HCT116 (cell line): ENCODE measurements around the gene KCNA2. TPM values are rescaled to one million over a fixed set of nuclear protein-coding genes. Genes with fewer than 3 reads are reported as not detected.

ENCODE experiments used
- ATAC-seq: fragments of 200-7000 bp; cut with Tn5 transposase; 2 replicates; pipeline ENCODE4 v1.9.1; 2020; ENCODE audit warnings: mild to moderate bottlenecking, moderate library complexity
- BruUV-seq: library from RNA; stranded (reverse); fragments of 400-500 nt; replicated peaks from 2 replicates; lab custom pipeline; 2021; lab: Mats Ljungman, UMichigan
- CTCF ChIA-PET: fragments of 300-600 bp; sonication (Branson Sonifier 250); formaldehyde crosslinking; loops from one replicate; lab custom pipeline; 2021; ENCODE audit warnings: antibody characterized with exemption; lab: Charles Lee
- POLR2A ChIA-PET: fragments of 300-600, 350-600 bp; sonication (Branson Sonifier 250); formaldehyde crosslinking; loops from one replicate; lab custom pipeline; 2021; ENCODE audit warnings: antibody characterized with exemption; lab: Charles Lee
- RAD21 ChIA-PET, 2 experiments: fragments of 300-600 bp; sonication (Branson Sonifier 250); formaldehyde crosslinking; loops; one replicate each; lab custom pipeline; 2023; ENCODE audit warnings: low total read pairs in 2 of 2; ENCODE audit not compliant: uncharacterized antibody in 2 of 2, unreplicated experiment in 2 of 2, low non-redundant PET in 1 of 2; lab: Charles Lee
- DNase-seq: peaks from one replicate; pipeline ENCODE4 v3.0.0-alpha.2; 2010; ENCODE audit warnings: low read depth, low spot score
- H2AFZ ChIP-seq: fragments of 200-600 bp; shearing (Covaris generic), sonication (generic); 2 replicates; pipeline ENCODE4 v1.6.1; 2017; ENCODE audit warnings: low read depth, mixed run types, mixed read lengths, antibody characterized with exemption, low read length; ENCODE audit not compliant: poor library complexity, severe bottlenecking
- H3K27ac ChIP-seq: 2 replicates; pipeline ENCODE4 v1.5.1; 2012; ENCODE audit warnings: low read depth, low read length
- H3K27me3 ChIP-seq: fragments of 200-600 bp; sonication (generic); 2 replicates; pipeline ENCODE4 v1.6.1; 2016; ENCODE audit warnings: mixed run types, low read length, mixed read lengths; ENCODE audit not compliant: insufficient read depth
- H3K36me3 ChIP-seq, 2 experiments: fragments of 200-500 bp in 1 of 2; fragments of 200-600 bp in 1 of 2; sonication (Bioruptor generic) in 1 of 2; sonication (generic) in 1 of 2; 2 replicates each; pipeline versions ENCODE4 v1.5.1 to v1.6.1; 2014 to 2016; ENCODE audit warnings: low read length in 2 of 2, inconsistent platforms in 1 of 2, mixed read lengths in 1 of 2, mixed run types in 1 of 2; ENCODE audit not compliant: insufficient read depth in 2 of 2, control insufficient read depth in 1 of 2
- H3K4me1 ChIP-seq, 2 experiments: fragments of 200-600 bp in 1 of 2; sonication (generic) in 1 of 2; 2 replicates each; pipeline versions ENCODE4 v1.5.1 to v1.6.1; 2012 to 2017; ENCODE audit warnings: low read length in 2 of 2, inconsistent platforms in 1 of 2, mild to moderate bottlenecking in 1 of 2, mixed read lengths in 1 of 2, mixed run types in 1 of 2, moderate library complexity in 1 of 2; ENCODE audit not compliant: insufficient read depth in 2 of 2, control insufficient read depth in 1 of 2
- H3K4me2 ChIP-seq: fragments of 200-600 bp; sonication (generic); 2 replicates; pipeline ENCODE4 v1.6.1; 2017; ENCODE audit warnings: mixed run types, low read length, mixed read lengths
- H3K4me3 ChIP-seq, 2 experiments: fragments of 200-600 bp in 1 of 2; sonication (generic) in 1 of 2; replicated peaks in 1 of 2; 2 replicates each; pipeline ENCODE4 v1.5.1; 2011 to 2016; ENCODE audit warnings: low read length in 2 of 2, control low read depth in 1 of 2, low read depth in 1 of 2, mild to moderate bottlenecking in 1 of 2, mixed read lengths in 1 of 2, mixed run types in 1 of 2
- H3K79me2 ChIP-seq: fragments of 200-600 bp; sonication (generic); 2 replicates; pipeline ENCODE4 v1.6.1; 2017; ENCODE audit warnings: mild to moderate bottlenecking, mixed run types, low read length, moderate library complexity, mixed read lengths; ENCODE audit not compliant: insufficient read depth
- H3K9ac ChIP-seq: fragments of 200-600 bp; sonication (generic); 2 replicates; pipeline ENCODE4 v1.6.1; 2016; ENCODE audit warnings: low read length, mixed read lengths
- H3K9me2 ChIP-seq: fragments of 200-600 bp; sonication (generic), shearing (Covaris generic); 2 replicates; pipeline ENCODE4 v1.6.1; 2017; ENCODE audit warnings: mixed run types, mild to moderate bottlenecking, moderate library complexity; ENCODE audit not compliant: insufficient read depth
- H3K9me3 ChIP-seq, 2 experiments: fragments of 200-500 bp in 1 of 2; fragments of 200-600 bp in 1 of 2; sonication (Bioruptor generic) in 1 of 2; sonication (generic) in 1 of 2; 2 replicates each; pipeline ENCODE4 v1.6.1; 2014 to 2017; ENCODE audit warnings: low read length in 2 of 2, mixed read lengths in 2 of 2, inconsistent platforms in 1 of 2, low read depth in 1 of 2, mild to moderate bottlenecking in 1 of 2, mixed run types in 1 of 2, moderate library complexity in 1 of 2; ENCODE audit not compliant: control insufficient read depth in 1 of 2, insufficient read depth in 1 of 2
- H4K20me1 ChIP-seq: fragments of 200-600 bp; sonication (generic), shearing (Covaris generic); 2 replicates; pipeline ENCODE4 v1.6.1; 2017; ENCODE audit warnings: mixed run types, mild to moderate bottlenecking, moderate library complexity; ENCODE audit not compliant: insufficient read depth
- CEBPB ChIP-seq: IDR thresholded peaks from 2 replicates; pipeline ENCODE4 v1.6.1; 2012; ENCODE audit warnings: low read depth
- EZH2phosphoT487 ChIP-seq: fragments of 200-600 bp; IDR thresholded peaks from 2 replicates; pipeline ENCODE4 v1.6.1; 2018; ENCODE audit warnings: antibody characterized with exemption, borderline replicate concordance
- FOSL1 ChIP-seq: IDR thresholded peaks from 2 replicates; pipeline ENCODE4 v1.6.1; 2012; ENCODE audit warnings: low read depth
- SIN3A ChIP-seq: IDR thresholded peaks from 2 replicates; pipeline ENCODE4 v1.6.1; 2012; ENCODE audit warnings: low read depth
- SP1 ChIP-seq: IDR thresholded peaks from 2 replicates; pipeline ENCODE4 v1.6.1; 2012; ENCODE audit warnings: low read depth
- SRF ChIP-seq: IDR thresholded peaks from 2 replicates; pipeline ENCODE4 v1.6.1; 2012; ENCODE audit warnings: low read depth
- TCF7L2 ChIP-seq: IDR thresholded peaks from 2 replicates; pipeline ENCODE4 v1.7.0; 2011; ENCODE audit warnings: borderline replicate concordance, inconsistent platforms; ENCODE audit not compliant: insufficient read depth, insufficient read length; ENCODE audit errors: extremely low read depth
- ZBTB33 ChIP-seq: IDR thresholded peaks from 2 replicates; pipeline ENCODE4 v1.6.1; 2011; ENCODE audit warnings: mild to moderate bottlenecking, low read length, moderate library complexity; ENCODE audit not compliant: insufficient replicate concordance; ENCODE audit errors: extremely low read depth
- ZFX ChIP-seq: fragments of 450-650 bp; IDR thresholded peaks from 2 replicates; pipeline ENCODE4 v1.6.1; 2017
- intact Hi-C: fragments of 100-400 bp; cut with micrococcal nuclease; formaldehyde crosslinking; loops from 2 replicates; pipeline ENCODE4 v1.10.0; 2022
- total RNA-seq: library from RNA; stranded (reverse); gene quantifications from one replicate; pipeline ENCODE4 v1.2.1, GENCODE V29; 2021; ENCODE audit not compliant: unreplicated experiment
- TF ChIP-seq, protein P1 (sequence below): IDR thresholded peaks from 2 replicates; pipeline ENCODE4 v1.6.1; 2012

The KCNA2 gene
- total RNA-seq, 1 experiment from 2014 or later: not detected

DNA sequence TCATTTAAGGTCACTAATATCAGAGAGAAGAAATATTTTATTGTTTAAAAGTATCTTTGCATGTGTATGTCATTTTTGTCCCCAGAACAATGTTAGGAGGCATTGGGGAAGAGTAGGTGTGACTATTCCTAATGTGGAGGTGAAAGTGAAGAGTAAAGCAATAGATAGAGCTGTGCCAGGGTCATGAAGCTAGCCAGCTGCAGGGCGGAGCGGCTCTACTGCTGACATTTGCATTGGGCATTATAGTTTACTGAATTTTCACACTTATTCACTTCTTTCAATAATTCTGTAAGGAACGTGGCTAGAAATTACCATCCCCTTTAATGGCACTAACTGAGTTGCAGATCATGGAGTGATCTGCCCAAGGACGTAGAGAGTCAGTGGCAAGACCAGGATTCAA is 35.3 kb downstream of the KCNA2 start:
- ATAC-seq: no peak
- Histone ChIP-seq H3K27ac (no peak overlapping the region), H3K27me3 (peaks cover 45% of the 10 kb centered on the region), H3K4me3 (no peak overlapping the region), H3K4me1 (peaks cover 0 to 6% of the 10 kb centered on the region in 2 experiments; a peak in 1 of 4 replicates), H3K36me3 (no peaks in the 10 kb centered on the region), H3K79me2 (no peaks in the 10 kb centered on the region), H3K9me2 (no peaks in the 10 kb centered on the region), H3K9me3 (no peaks in the 10 kb centered on the region), H3K4me2 (no peak overlapping the region)
- BruUV-seq: no TSS peak
- RAD21 ChIA-PET: no interaction called here
- POLR2A ChIA-PET: no interaction called here
- CTCF ChIA-PET: no interaction called here
- intact Hi-C loops: no loop called here
- no peak for TF ChIP-seq SRF
- TF ChIP-seq TCF7L2: no peak
- TF ChIP-seq SP1: no peak
- no peak for TF ChIP-seq EZH2phosphoT487
- no peak for TF ChIP-seq SIN3A
- no peak for TF ChIP-seq FOSL1
- no peak for TF ChIP-seq CEBPB
- TF ChIP-seq, protein P1, sequence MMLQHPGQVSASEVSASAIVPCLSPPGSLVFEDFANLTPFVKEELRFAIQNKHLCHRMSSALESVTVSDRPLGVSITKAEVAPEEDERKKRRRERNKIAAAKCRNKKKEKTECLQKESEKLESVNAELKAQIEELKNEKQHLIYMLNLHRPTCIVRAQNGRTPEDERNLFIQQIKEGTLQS: no peak
- no peak for TF ChIP-seq ZBTB33
- TF ChIP-seq ZFX: no peak
- TF ChIP-seq, all 23 proteins: peak for 0
- DNase-seq: no peak
- Histone ChIP-seq H4K20me1 (no peaks in the 10 kb centered on the region), H3K9ac (no peak overlapping the region), H2AFZ (no peak overlapping the region)
